GM12872 (cell line): ENCODE results near the gene CYGB.

ENCODE experiments used
- CTCF ChIP-seq: IDR thresholded peaks from 3 replicates; pipeline ENCODE4 v1.5.1; 2011; ENCODE audit warnings: low read depth, mild to moderate bottlenecking, low read length, moderate library complexity; ENCODE audit not compliant: insufficient read depth

The CYGB gene

GRCh38 chr17:76566613-76566943 lies 29.1 kb upstream of the CYGB start:
- no peak for TF ChIP-seq CTCF

DNA sequence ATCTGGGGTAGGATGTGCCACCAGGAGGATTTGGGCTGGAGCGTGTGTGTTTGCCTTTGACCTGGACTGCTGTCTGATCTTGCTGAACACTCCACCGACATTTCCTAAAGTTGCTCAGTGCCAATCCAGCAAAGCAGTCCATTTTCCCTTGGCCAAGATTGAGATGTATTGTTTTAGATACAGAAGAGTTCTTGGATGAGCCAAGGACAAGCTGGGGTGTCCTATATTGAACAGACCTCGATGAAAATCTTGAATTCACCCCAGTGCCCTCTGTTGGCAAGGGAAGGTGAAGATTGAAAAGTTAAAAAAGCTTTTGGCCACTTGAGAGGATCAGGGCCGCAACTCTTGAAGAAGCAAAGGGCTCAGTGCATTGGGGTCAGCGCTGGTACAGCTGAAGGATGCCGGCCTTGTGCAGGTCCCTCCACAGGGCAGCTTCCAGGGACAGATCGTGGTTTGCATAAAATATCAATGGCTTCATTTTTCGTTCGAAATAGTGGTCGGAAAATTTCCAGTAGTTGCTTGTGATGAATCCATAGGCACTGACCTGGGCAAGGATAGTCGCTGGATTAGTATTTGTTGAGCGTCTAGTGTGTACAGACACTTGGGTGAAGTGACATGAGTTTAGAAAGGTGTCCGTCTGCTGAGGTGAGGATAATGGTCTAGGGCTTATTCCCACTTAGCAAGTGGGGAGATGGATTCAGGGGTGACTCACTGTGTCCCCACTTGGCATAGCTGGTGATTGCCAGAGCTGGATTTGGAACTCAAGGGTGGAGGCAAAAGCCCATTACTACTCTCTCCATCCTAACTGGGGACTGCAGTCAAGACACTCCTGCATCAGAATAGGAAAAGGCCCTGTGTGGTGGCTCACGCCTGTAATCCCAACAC lies 28.5 kb upstream of the CYGB start:
- no peak for TF ChIP-seq CTCF

DNA sequence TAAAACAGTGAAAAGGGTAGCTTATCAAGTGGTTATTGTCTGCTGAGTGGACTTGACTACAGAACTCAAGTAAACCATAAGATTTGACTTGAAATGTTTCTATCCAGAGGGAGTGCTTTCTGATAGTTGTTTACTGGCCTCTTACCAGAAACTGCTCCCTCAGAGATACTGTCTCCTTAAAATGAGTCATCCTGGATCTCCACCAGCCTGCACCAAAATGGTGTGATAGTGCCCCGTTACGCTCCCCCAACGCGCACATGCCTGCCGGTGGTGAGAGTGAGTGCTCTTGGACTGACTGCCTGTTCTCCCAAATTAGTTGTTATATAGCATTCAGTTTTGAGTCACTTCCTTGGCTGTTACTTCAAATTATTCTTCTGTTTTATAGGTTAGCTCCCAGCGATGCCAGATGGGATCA lies 25.2 kb upstream of the CYGB start:
- TF ChIP-seq CTCF: no peak

DNA sequence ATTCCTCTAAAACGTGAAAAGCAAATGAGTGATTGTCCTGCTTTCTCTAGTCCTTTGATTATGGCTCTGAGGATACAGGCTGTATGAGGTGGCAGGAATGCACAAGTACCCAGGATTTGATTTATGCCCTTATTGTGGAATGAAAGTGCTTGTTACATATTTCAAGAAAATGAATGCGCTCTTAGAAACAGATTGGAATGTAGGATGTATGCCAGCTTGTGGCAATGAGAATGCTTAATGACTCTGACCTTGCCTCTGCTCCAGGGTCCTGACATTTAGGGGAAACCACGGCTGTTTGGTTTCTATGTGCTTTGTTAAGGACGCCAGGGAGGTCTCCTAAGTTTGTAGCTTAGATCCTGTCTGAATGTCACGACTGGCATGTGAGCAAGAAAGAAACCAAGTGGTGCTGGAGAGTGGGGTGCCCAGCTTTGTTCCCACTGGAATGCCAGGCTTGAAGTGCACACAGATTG lies 24.3 kb upstream of the CYGB start:
- no peak for TF ChIP-seq CTCF

GRCh38 chr17:76561332-76561731 lies 23.8 kb upstream of the CYGB start:
- TF ChIP-seq CTCF: no peak

DNA sequence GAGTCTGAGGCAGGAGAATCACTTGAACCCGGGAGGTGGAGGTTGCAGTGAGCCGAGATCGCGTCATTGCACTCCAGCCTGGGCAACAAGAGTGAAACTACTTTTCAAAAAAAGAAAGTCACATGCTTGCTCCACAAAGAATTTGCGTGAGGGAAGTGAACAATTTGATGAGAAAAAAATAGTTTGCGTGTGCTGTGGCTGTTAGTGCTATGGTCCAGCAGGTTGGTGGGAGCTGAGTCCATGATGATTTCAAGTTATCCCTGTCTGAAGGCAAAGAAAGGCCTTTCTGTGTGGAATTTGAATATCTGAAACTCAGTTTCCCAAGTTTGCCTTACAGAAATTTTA lies 23.3 kb upstream of the CYGB start:
- TF ChIP-seq CTCF: no peak

GRCh38 chr17:76560036-76560876 lies 22.7 kb upstream of the CYGB start:
- TF ChIP-seq CTCF: no peak
